GM10266 (cell line): ENCODE data around the gene PPFIA1.
"Not testable (repeated sequence)": the region's sequence is repeated elsewhere in the genome, so short reads cannot be mapped to it uniquely, and the experiment has no call there.

ENCODE experiments used
- DNase-seq: peaks from one replicate; pipeline ENCODE4 v3.0.0; 2012; ENCODE audit errors: extremely low spot score
- TF ChIP-seq, protein P1 (sequence below): IDR thresholded peaks from 2 replicates; pipeline ENCODE4 v1.5.1; 2012; ENCODE audit warnings: mild to moderate bottlenecking, low read depth; ENCODE audit not compliant: control insufficient read depth, insufficient read depth; ENCODE audit errors: missing control alignments

The PPFIA1 gene

DNA sequence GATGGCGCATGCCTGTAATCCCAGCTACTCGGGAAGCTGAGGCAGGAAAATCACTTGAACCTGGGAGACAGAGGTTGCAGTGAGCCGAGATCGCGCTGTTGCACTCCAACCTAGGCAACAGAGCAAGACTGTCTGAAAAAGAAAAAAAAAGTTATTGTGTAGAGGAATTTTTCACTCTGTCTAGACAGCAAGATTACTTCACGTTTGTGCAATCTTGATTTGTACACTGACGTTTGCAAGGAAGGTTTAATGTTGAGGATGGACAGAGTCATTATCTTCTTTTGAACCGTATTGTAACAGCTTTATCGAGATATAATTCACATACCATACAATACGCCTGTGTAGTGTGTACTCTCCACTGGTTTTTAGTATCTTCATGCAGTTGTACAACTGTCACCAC lies 131.5 kb downstream of the PPFIA1 start:
- no peak for DNase-seq
- TF ChIP-seq, protein P1, sequence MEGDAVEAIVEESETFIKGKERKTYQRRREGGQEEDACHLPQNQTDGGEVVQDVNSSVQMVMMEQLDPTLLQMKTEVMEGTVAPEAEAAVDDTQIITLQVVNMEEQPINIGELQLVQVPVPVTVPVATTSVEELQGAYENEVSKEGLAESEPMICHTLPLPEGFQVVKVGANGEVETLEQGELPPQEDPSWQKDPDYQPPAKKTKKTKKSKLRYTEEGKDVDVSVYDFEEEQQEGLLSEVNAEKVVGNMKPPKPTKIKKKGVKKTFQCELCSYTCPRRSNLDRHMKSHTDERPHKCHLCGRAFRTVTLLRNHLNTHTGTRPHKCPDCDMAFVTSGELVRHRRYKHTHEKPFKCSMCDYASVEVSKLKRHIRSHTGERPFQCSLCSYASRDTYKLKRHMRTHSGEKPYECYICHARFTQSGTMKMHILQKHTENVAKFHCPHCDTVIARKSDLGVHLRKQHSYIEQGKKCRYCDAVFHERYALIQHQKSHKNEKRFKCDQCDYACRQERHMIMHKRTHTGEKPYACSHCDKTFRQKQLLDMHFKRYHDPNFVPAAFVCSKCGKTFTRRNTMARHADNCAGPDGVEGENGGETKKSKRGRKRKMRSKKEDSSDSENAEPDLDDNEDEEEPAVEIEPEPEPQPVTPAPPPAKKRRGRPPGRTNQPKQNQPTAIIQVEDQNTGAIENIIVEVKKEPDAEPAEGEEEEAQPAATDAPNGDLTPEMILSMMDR: no peak

DNA sequence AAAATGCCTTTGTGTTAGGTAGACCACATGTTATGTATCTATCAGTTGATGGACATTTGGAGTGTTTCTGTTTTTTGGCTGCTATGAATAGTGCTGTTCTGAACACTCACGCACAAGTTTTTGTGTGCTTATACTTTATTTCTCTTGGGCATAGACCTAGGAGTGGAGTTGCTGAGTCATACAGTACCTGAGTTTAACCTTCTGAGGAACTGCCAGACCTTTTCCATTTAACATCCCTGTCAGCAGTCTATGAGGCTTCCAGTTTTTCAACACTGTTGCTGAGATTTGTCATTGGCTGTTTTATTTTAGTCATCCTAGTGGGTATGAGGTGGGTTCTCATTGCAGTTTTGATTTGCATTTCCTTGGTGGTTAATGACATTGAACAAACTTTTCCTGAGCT lies 132.2 kb downstream of the PPFIA1 start:
- no peak for DNase-seq
- TF ChIP-seq, protein P1: no peak

DNA sequence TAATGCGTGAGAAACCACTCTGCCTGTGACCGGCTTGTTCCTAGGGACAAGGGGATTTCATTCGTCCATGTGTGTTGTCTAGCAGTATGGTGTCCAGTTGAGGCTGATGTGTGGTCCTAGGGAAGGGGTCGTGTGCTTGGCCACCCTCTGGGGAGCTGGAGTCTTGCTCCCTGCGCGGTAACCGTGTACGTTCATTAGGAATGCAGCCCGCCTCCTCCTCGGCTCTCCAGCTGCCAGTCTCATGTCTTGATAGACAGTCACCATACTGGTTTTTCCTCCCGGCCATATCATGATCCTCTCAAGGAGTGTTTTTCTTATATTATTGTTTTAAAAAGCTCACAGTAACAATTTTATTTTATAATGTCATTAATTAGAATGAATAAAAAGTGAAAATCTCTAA lies 133.8 kb downstream of the PPFIA1 start:
- TF ChIP-seq, protein P1: no peak

DNA sequence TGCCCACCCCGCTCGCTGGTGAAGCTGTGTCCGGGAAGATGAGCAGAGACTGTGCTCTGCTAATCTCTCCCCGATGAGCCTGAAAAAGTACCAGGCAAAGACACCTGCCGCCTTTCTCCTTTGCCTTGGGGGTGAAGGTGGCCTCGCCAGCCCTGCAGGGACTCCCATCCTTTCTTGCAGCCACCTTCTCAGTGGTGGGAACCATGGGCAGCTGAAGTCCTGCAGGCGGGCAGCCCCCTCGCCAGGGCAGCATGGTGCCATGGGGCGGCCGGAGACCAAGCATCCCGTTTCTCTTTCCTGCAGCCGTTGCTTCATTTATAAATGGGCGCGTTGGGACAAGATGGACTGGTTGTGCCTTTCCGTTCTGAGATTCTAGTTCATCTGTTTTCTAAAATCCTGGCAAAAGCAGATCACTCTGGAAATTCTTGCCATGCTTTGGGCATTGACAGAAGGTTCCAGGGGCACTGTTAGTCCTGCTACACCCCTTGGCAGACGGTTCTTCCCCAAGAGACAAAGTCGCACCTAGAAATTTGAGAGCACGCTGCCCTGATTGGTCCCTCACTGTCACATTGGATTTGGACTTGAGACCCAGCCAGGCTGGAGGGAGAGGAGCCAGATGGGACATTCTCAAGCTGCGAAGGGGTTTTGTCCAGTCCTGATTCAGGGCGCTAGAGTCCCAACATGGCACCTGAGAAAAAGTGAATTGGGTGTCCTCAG lies 135.3 kb downstream of the PPFIA1 start:
- TF ChIP-seq, protein P1: no peak
- no peak for DNase-seq

More for the DNA sequence above, 133.8 kb downstream of the PPFIA1 start:
- DNase-seq: no peak

DNA sequence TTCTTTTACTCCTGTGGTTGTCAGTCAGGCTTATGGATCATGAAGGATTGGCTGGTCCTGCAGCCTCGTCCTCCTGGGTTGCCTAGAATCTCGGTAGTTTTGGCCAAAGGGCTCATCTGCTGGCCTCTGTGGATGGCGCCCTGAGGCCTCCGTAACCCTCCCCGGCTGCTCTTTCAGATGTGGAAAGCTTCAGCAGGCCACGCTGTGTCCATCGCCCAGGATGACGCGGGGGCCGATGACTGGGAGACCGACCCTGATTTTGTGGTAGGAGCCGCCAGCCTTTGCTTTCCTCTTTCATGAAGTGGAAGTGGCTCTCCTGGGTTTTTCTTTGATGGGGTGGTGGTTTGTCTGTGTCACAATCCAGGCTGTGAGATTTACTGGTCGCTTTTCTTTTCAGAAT lies 136.6 kb downstream of the PPFIA1 start:
- TF ChIP-seq, protein P1: no peak
- no peak for DNase-seq

DNA sequence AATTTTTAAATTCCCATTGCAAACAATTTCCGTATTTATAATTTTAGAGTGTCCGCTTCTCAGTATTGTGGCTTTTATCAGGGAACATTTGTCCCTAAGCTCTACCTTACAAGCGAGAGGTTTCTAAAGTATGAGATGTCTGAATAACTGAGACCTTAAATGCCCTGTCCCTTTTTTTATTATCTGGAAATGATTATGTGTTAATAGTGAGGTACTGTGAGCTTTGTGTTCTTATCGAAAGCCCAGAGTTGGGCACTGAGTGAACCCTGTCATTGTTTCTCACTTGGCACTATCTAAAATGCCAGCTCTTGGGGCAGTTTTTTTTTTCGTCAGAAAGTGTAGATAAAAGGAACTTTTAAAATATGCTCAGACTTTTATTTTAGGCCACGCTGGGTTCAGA lies 137.3 kb downstream of the PPFIA1 start:
- TF ChIP-seq, protein P1: no peak
- DNase-seq: no peak

DNA sequence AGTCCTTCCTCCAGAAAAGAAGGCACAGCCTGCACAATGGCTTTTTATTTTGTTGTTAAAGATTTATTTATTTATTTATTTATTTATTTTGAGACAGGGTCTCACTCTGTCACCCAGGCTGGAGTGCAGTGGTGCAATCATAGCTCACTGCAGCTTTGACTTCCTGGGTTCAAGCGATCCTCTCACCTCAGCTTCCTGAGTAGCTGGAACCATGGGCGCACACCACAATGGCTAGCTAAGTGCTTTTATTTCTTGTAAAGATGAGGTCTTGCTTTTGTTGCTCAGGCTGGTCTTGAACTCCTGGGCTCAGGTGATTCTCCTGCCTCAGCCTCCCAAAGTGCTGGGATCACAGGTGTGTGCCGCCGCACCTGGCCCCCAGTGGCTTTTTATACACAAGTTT lies 137.8 kb downstream of the PPFIA1 start:
- not testable (repeated sequence) for DNase-seq

DNA sequence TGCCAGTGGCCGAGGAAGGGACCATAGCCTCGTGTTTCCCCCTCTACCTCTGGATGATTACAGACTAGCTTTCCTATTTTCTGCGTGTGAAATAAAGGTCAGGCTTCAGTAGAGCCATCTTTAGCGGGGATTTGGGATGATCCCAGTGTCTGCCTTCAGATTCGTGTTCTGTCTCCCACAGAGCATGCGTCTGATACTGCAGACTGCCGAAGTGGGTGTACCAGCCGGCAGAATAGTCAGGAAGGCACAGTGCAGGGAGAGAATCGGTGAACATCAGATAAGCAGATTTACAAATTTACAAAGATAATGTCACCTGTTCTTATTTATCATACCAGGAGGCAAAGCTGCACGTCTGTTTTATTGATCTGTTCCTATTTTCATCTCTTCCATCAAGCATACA lies 138.9 kb downstream of the PPFIA1 start:
- TF ChIP-seq, protein P1: no peak
- no peak for DNase-seq
